DMS153 treated with DMSO at 0.1 percent for 48 hours (cell line): ENCODE results near the gene NTSR2.

Experiments used
- DNase-seq: peaks from one replicate; lab custom pipeline; 2025; ENCODE audit not compliant: unreplicated experiment; lab: John Stamatoyannopoulos, UW

NTSR2 gene

GRCh38 chr2:11658208-11659114 is 11.5 kb downstream of the NTSR2 start:
- DNase-seq: no peak

GRCh38 chr2:11657646-11658045 is 12.3 kb downstream of the NTSR2 start:
- DNase-seq: no peak

- no peak for DNase-seq
Measured at GRCh38 chr2:11657195-11657594, 12.8 kb downstream of the NTSR2 start.

- DNase-seq: no peak
Measured at GRCh38 chr2:11656671-11657101, 13.3 kb downstream of the NTSR2 start.

- no peak for DNase-seq
Measured at GRCh38 chr2:11656252-11656651, 13.7 kb downstream of the NTSR2 start.

- DNase-seq: no peak
Measured at GRCh38 chr2:11655495-11655894, 14.5 kb downstream of the NTSR2 start.

DNA sequence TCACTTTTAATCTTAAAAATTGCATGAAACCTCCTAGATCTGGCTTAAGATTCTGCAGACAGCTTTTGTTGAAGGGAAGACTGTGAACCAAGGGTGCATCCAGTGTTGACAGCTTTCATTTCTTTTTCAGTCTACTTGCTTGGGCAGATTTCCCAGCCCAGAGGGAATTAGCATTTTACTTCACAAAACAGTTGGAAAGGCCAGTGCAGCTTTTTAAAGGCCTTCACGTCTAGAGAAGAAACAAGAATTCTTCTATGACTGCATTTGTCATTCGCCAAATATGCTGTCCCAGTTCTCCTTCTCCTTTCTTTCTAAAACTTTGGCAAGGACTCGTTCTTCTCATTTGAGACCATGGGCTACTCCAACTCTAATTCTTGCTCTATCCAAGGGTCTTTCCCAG is 17.4 kb downstream of the NTSR2 start:
- no peak for DNase-seq

DNA sequence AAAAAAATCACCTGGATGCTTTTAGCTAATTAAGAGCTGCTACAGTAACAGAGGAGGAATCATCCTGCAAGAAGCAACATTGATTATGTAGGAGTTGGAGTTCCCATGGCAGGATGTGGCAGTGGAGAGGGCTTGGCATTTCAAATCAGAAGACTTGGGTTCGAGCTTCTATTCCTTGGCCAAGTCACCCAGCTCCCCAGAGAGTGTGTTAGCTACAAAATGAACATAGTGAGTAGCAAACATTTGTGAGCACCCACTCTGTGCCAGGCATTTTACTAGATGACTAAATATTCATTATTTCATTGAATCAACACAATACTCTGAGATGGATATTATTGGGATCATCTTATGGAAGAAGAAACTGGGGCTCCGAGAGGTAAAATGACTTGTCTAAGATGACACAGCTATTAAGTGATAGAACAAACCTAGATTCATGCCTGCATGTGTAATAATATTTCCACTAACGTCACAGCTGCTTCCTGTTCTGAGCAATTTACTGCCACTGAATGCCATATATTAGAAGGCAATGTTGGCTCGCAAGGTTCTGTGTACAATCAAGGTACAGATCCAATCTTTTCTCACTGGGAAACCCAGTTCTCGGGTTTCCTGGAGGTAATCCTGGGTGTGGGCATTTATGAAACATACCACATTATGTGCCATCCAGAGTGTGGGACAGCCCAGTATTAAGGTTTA is 18.0 kb downstream of the NTSR2 start:
- no peak for DNase-seq

GRCh38 chr2:11649093-11649492 is 20.9 kb downstream of the NTSR2 start:
- DNase-seq: no peak

DNA sequence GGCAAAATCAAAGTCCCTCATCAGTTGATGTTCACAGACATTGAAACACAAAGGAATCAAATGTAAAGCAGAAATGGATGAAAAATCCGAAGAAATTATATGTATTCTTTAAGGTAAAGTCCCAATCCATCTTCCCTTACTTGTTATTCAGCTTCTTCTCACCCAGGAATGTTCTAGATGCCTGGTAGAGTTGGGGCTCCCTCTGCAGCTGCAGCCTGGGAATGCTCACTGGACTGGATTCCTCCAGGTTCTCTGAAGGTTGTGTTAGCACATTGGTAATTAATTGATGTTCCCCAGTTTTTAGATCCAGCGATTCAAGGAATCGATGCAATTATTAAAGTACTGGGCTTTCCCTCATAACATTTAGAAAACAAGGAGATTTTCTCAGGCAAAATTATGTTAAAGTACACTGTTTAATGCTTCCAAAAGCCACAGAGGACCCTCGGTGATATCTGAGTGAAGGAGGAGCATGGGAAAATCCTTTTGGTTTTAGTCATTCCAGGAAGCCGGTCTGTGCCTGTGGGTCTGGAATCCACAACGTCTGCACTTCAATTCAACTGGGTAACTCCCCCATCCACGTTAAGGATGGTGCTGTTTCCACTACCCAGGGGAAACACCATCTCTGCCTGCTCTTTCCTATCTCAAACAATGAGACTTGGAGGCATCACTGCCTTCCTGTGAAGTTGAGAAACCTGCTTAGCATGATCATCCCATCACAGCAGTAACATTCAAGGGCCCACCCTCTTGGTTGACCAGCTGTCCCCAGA is 22.0 kb downstream of the NTSR2 start:
- no peak for DNase-seq

DNA sequence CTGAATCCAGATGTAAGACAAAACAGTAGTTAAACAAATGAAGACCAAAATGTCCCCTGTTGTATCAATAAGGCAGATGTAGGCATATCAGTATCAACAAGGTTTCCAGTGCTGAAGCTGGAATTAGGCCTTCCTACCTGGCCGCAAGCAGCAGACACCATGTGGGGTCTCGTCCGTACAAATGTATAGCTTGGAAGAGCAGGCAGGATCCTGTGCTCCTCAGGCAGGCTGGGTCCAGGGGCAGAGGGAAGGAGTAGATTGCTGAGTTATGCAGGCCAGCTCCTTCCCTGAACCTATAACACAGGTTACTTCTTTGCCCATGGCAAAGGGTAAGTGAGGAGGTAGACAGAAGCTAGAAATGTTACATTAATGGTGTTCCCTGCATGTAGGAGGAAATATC is 23.5 kb downstream of the NTSR2 start:
- no peak for DNase-seq

DNA sequence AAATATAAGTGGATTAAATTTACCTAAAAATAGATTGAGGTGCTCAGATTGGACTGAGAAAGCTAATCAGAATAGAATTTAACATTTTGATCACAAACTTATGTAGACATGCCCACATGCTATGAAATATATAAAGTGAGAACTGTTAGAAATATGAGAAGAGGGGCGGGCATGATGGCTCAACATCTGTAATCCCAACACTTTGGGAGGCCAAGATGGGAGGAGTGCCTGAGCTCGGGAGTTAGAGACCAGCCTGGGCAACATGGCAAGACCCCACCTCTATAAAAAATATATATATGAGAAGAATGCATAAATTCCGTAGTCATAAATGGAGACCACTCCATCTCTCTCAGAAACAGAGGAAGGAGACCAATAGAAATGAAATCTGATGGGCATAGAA is 25.7 kb downstream of the NTSR2 start:
- DNase-seq: no peak

DNA sequence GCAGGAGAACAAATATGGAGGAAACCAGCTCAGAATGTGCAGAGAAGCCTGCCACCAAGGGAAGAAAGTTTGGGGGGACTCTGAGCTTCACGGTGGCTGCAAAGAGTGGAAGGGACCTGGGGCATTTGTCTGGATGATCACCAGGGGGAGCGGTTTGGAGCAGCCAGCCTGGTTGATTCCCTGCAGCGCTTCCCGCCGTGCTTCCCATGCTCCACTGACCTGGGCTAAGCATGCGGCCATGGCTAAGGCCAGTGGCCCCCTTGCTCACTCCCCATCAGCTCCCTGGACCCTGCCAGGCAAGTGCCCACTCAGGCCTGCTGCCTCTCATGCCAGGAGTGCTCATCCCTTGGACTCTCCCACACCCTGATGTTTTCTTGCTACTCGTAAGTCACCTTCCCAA is 27.0 kb downstream of the NTSR2 start:
- DNase-seq: no peak

GRCh38 chr2:11640132-11640531 is 29.9 kb downstream of the NTSR2 start:
- no peak for DNase-seq

DNA sequence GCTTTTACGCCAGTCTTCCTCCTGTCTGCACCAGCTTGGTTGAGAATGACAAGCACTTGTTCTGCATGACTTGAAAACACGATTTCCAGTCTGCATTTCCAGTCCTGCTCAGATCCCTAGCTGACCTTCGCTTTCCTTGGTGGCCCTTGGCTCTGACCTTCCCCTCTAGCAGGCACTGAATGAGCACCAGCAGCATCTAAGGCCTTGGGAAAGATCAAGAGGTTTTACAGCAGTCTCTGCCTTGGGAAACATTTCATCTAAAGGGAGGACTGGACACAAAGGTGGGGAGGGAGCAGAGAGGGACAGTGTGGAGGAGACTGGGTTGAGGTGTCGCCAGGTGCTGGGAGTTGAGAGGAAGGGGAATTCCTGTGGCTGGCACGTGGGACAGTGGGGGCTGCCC is 30.5 kb downstream of the NTSR2 start:
- no peak for DNase-seq

DNA sequence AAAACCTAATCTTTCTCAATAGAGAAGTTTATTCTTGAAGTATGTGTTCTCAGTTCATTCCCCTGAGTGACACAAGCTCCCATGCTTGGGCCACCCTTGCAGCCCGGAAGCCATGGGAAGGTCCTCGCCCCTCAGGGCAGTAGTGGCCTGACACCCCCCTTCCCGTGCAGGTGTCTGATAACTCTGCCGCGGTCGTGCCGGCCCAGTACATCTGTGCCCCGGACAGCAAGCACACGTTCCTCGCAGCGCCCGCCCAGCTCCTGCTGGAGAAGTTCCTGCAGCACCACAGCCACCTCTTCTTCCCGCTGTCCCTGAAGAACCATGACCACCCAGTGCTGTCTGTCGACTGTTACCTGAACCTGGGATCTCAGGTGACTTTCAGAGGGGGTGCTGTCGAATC is 32.4 kb downstream of the NTSR2 start:
- no peak for DNase-seq

- no peak for DNase-seq
Measured at GRCh38 chr2:11636593-11637295, 33.3 kb downstream of the NTSR2 start.

- no peak for DNase-seq
Measured at GRCh38 chr2:11635141-11635540, 34.9 kb downstream of the NTSR2 start.

- DNase-seq: no peak
Measured at GRCh38 chr2:11634584-11634983, 35.4 kb downstream of the NTSR2 start.

GRCh38 chr2:11633923-11634478 is 36.0 kb downstream of the NTSR2 start:
- no peak for DNase-seq

DNA sequence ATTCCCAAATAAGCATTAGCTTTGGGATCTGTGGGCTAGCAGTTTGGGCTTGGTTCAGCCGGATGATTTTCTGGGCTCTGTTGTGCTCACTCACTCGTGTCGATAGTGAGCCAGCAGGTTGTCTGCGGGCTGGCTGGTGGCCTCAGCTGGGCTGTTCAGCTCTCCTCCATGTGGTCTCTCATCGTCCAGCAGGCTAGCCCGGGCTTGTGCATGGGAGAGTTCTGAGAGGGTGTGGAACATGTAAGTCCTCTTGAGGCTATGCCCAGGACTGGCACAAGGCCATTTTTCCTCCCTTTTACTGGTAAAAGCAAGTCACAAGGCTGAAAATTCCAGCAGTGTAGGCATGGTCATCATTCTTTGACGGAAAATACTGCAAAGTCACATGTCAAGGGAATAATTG is 38.5 kb downstream of the NTSR2 start:
- DNase-seq: no peak
